A673 (cell line): Measurements from ENCODE around the gene RAB3A.

Experiments used
- EZH2 ChIP-seq: fragments of 200-600 bp; sonication (generic); IDR thresholded peaks from 2 replicates; pipeline ENCODE4 v1.6.1; 2017; ENCODE audit warnings: borderline replicate concordance, low read depth, mild to moderate bottlenecking, mixed read lengths, antibody characterized with exemption, low read length; ENCODE audit not compliant: poor library complexity, severe bottlenecking
- TF ChIP-seq, protein P1 (sequence below): fragments of 300-800, 200-600 bp; sonication (generic); conservative IDR thresholded peaks from 2 replicates; pipeline ENCODE4 v1.5.1; 2017; ENCODE audit warnings: low read depth, mild to moderate bottlenecking, antibody characterized with exemption, low read length, moderate library complexity, mixed read lengths

DNA sequence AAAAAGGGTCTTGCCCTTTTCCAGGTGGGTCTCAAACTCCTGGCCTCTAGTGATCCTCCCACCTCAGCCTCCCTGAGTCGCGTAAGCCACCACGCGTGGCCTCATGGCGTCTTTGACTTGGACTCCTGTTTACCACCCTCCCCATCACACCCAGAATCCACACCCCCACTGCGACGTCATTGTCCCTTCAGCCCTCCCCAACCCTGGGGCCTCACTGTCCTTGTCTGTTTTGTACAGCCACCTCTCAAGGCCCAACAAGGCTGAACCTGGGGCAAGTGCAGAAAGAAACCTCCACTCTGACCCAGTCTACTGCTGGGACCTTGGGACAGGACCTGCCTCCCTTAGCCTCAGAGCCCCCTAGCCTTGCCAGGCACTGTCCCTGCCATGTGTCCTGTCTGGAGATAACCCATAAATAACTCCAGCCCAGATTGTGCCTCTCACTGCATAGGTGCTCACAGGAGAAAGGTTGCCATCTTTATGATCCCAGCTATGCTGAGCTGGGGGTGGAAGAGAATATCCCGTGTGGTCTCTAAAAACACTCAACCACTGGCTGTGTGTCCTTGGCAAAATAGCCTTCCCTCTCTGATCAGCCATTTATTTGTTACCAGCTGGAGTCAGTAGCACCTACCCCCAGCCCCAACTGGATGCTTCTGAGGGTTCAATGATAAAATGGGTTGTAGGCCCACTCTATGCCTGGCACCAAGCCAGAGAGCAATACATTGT, 32.1 kb downstream of the RAB3A start:
- TF ChIP-seq EZH2, result no peak
- TF ChIP-seq, protein P1, sequence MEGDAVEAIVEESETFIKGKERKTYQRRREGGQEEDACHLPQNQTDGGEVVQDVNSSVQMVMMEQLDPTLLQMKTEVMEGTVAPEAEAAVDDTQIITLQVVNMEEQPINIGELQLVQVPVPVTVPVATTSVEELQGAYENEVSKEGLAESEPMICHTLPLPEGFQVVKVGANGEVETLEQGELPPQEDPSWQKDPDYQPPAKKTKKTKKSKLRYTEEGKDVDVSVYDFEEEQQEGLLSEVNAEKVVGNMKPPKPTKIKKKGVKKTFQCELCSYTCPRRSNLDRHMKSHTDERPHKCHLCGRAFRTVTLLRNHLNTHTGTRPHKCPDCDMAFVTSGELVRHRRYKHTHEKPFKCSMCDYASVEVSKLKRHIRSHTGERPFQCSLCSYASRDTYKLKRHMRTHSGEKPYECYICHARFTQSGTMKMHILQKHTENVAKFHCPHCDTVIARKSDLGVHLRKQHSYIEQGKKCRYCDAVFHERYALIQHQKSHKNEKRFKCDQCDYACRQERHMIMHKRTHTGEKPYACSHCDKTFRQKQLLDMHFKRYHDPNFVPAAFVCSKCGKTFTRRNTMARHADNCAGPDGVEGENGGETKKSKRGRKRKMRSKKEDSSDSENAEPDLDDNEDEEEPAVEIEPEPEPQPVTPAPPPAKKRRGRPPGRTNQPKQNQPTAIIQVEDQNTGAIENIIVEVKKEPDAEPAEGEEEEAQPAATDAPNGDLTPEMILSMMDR, result no peak
